HG03039 (cell line): Measurements from ENCODE around the gene STK38.
"Not testable (repeated sequence)": the region's sequence is repeated elsewhere in the genome, so short reads cannot be mapped to it uniquely, and the experiment has no call there.

Source experiments
- ATAC-seq: cut with Tn5 transposase; IDR thresholded peaks from one replicate; pipeline ENCODE4 v1.9.1; 2021; ENCODE audit warnings: mild to moderate bottlenecking, moderate library complexity; ENCODE audit not compliant: unreplicated experiment

The STK38 gene

GRCh38 chr6:36491378-36491965 is 55.8 kb downstream of the STK38 start:
- no peak for ATAC-seq

GRCh38 chr6:36489426-36489825 is 57.9 kb downstream of the STK38 start:
- no peak for ATAC-seq

- no peak for ATAC-seq
Measured at GRCh38 chr6:36488221-36488620, 59.1 kb downstream of the STK38 start.

GRCh38 chr6:36487698-36488097 is 59.6 kb downstream of the STK38 start:
- ATAC-seq, result no peak

GRCh38 chr6:36484736-36485135 is 62.5 kb downstream of the STK38 start:
- no peak for ATAC-seq

GRCh38 chr6:36483326-36483725 is 64.0 kb downstream of the STK38 start:
- ATAC-seq, result not testable (repeated sequence)

GRCh38 chr6:36479256-36479655 is 68.0 kb downstream of the STK38 start:
- ATAC-seq, result no peak

- no peak for ATAC-seq
Measured at GRCh38 chr6:36478051-36478526, 69.2 kb downstream of the STK38 start.

GRCh38 chr6:36469946-36470345 is 77.3 kb downstream of the STK38 start:
- ATAC-seq, result no peak

- ATAC-seq, result no peak
Measured at GRCh38 chr6:36469148-36469661, 78.1 kb downstream of the STK38 start.

- ATAC-seq, result no peak
Measured at GRCh38 chr6:36467625-36468024, 79.7 kb downstream of the STK38 start.

GRCh38 chr6:36464233-36464632 is 83.0 kb downstream of the STK38 start:
- ATAC-seq, result no peak

- no peak for ATAC-seq
Measured at GRCh38 chr6:36463676-36464075, 83.6 kb downstream of the STK38 start.

- no peak for ATAC-seq
Measured at GRCh38 chr6:36461646-36462045, 85.6 kb downstream of the STK38 start.

GRCh38 chr6:36460916-36461315 is 86.4 kb downstream of the STK38 start:
- ATAC-seq, result no peak

GRCh38 chr6:36459501-36459900 is 87.8 kb downstream of the STK38 start:
- no peak for ATAC-seq

GRCh38 chr6:36455486-36456027 is 91.7 kb downstream of the STK38 start:
- no peak for ATAC-seq

GRCh38 chr6:36452897-36453296 is 94.4 kb downstream of the STK38 start:
- not testable (repeated sequence) for ATAC-seq

GRCh38 chr6:36449173-36449572 is 98.1 kb downstream of the STK38 start:
- not testable (repeated sequence) for ATAC-seq

GRCh38 chr6:36445621-36446020 is 101.7 kb downstream of the STK38 start:
- no peak for ATAC-seq

- no peak for ATAC-seq
Measured at GRCh38 chr6:36444470-36444869, 102.8 kb downstream of the STK38 start.
